HCT116 (cell line): ENCODE data around the gene SLC44A1. TPM values are rescaled to one million over a fixed set of nuclear protein-coding genes. Genes with fewer than 3 reads are reported as not detected.

Source experiments
- ATAC-seq: fragments of 200-7000 bp; cut with Tn5 transposase; 2 replicates; pipeline ENCODE4 v1.9.1; 2020; ENCODE audit warnings: mild to moderate bottlenecking, moderate library complexity
- BruUV-seq: library from RNA; stranded (reverse); fragments of 400-500 nt; replicated peaks from 2 replicates; lab custom pipeline; 2021; lab: Mats Ljungman, UMichigan
- CTCF ChIA-PET: fragments of 300-600 bp; sonication (Branson Sonifier 250); formaldehyde crosslinking; loops from one replicate; lab custom pipeline; 2021; ENCODE audit warnings: antibody characterized with exemption; lab: Charles Lee
- POLR2A ChIA-PET: fragments of 300-600, 350-600 bp; sonication (Branson Sonifier 250); formaldehyde crosslinking; loops from one replicate; lab custom pipeline; 2021; ENCODE audit warnings: antibody characterized with exemption; lab: Charles Lee
- RAD21 ChIA-PET, 2 experiments: fragments of 300-600 bp; sonication (Branson Sonifier 250); formaldehyde crosslinking; loops; one replicate each; lab custom pipeline; 2023; ENCODE audit warnings: low total read pairs in 2 of 2; ENCODE audit not compliant: uncharacterized antibody in 2 of 2, unreplicated experiment in 2 of 2, low non-redundant PET in 1 of 2; lab: Charles Lee
- DNase-seq: peaks from one replicate; pipeline ENCODE4 v3.0.0-alpha.2; 2010; ENCODE audit warnings: low read depth, low spot score
- H2AFZ ChIP-seq: fragments of 200-600 bp; shearing (Covaris generic), sonication (generic); 2 replicates; pipeline ENCODE4 v1.6.1; 2017; ENCODE audit warnings: low read depth, mixed run types, mixed read lengths, antibody characterized with exemption, low read length; ENCODE audit not compliant: poor library complexity, severe bottlenecking
- H3K27ac ChIP-seq: 2 replicates; pipeline ENCODE4 v1.5.1; 2012; ENCODE audit warnings: low read depth, low read length
- H3K27me3 ChIP-seq: fragments of 200-600 bp; sonication (generic); 2 replicates; pipeline ENCODE4 v1.6.1; 2016; ENCODE audit warnings: mixed run types, low read length, mixed read lengths; ENCODE audit not compliant: insufficient read depth
- H3K36me3 ChIP-seq, 2 experiments: fragments of 200-500 bp in 1 of 2; fragments of 200-600 bp in 1 of 2; sonication (Bioruptor generic) in 1 of 2; sonication (generic) in 1 of 2; 2 replicates each; pipeline versions ENCODE4 v1.5.1 to v1.6.1; 2014 to 2016; ENCODE audit warnings: low read length in 2 of 2, inconsistent platforms in 1 of 2, mixed read lengths in 1 of 2, mixed run types in 1 of 2; ENCODE audit not compliant: insufficient read depth in 2 of 2, control insufficient read depth in 1 of 2
- H3K4me1 ChIP-seq, 2 experiments: fragments of 200-600 bp in 1 of 2; sonication (generic) in 1 of 2; 2 replicates each; pipeline versions ENCODE4 v1.5.1 to v1.6.1; 2012 to 2017; ENCODE audit warnings: low read length in 2 of 2, inconsistent platforms in 1 of 2, mild to moderate bottlenecking in 1 of 2, mixed read lengths in 1 of 2, mixed run types in 1 of 2, moderate library complexity in 1 of 2; ENCODE audit not compliant: insufficient read depth in 2 of 2, control insufficient read depth in 1 of 2
- H3K4me2 ChIP-seq: fragments of 200-600 bp; sonication (generic); 2 replicates; pipeline ENCODE4 v1.6.1; 2017; ENCODE audit warnings: mixed run types, low read length, mixed read lengths
- H3K4me3 ChIP-seq, 2 experiments: fragments of 200-600 bp in 1 of 2; sonication (generic) in 1 of 2; replicated peaks in 1 of 2; 2 replicates each; pipeline ENCODE4 v1.5.1; 2011 to 2016; ENCODE audit warnings: low read length in 2 of 2, control low read depth in 1 of 2, low read depth in 1 of 2, mild to moderate bottlenecking in 1 of 2, mixed read lengths in 1 of 2, mixed run types in 1 of 2
- H3K79me2 ChIP-seq: fragments of 200-600 bp; sonication (generic); 2 replicates; pipeline ENCODE4 v1.6.1; 2017; ENCODE audit warnings: mild to moderate bottlenecking, mixed run types, low read length, moderate library complexity, mixed read lengths; ENCODE audit not compliant: insufficient read depth
- H3K9ac ChIP-seq: fragments of 200-600 bp; sonication (generic); 2 replicates; pipeline ENCODE4 v1.6.1; 2016; ENCODE audit warnings: low read length, mixed read lengths
- H3K9me2 ChIP-seq: fragments of 200-600 bp; sonication (generic), shearing (Covaris generic); 2 replicates; pipeline ENCODE4 v1.6.1; 2017; ENCODE audit warnings: mixed run types, mild to moderate bottlenecking, moderate library complexity; ENCODE audit not compliant: insufficient read depth
- H3K9me3 ChIP-seq, 2 experiments: fragments of 200-500 bp in 1 of 2; fragments of 200-600 bp in 1 of 2; sonication (Bioruptor generic) in 1 of 2; sonication (generic) in 1 of 2; 2 replicates each; pipeline ENCODE4 v1.6.1; 2014 to 2017; ENCODE audit warnings: low read length in 2 of 2, mixed read lengths in 2 of 2, inconsistent platforms in 1 of 2, low read depth in 1 of 2, mild to moderate bottlenecking in 1 of 2, mixed run types in 1 of 2, moderate library complexity in 1 of 2; ENCODE audit not compliant: control insufficient read depth in 1 of 2, insufficient read depth in 1 of 2
- H4K20me1 ChIP-seq: fragments of 200-600 bp; sonication (generic), shearing (Covaris generic); 2 replicates; pipeline ENCODE4 v1.6.1; 2017; ENCODE audit warnings: mixed run types, mild to moderate bottlenecking, moderate library complexity; ENCODE audit not compliant: insufficient read depth
- CEBPB ChIP-seq: IDR thresholded peaks from 2 replicates; pipeline ENCODE4 v1.6.1; 2012; ENCODE audit warnings: low read depth
- EGR1 ChIP-seq: IDR thresholded peaks from 2 replicates; pipeline ENCODE4 v1.6.1; 2012; ENCODE audit warnings: low read depth
- ELF1 ChIP-seq: IDR thresholded peaks from 2 replicates; pipeline ENCODE4 v1.6.1; 2012; ENCODE audit warnings: low read depth, borderline replicate concordance
- EZH2 ChIP-seq: fragments of 200-600 bp; sonication (generic); IDR thresholded peaks from 2 replicates; pipeline ENCODE4 v1.6.1; 2017; ENCODE audit warnings: antibody characterized with exemption, mixed run types
- FOSL1 ChIP-seq: IDR thresholded peaks from 2 replicates; pipeline ENCODE4 v1.6.1; 2012; ENCODE audit warnings: low read depth
- JUND ChIP-seq: IDR thresholded peaks from 2 replicates; pipeline ENCODE4 v1.6.1; 2012
- POLR2A ChIP-seq: IDR thresholded peaks from 2 replicates; pipeline ENCODE4 v1.7.0; 2011; ENCODE audit warnings: borderline replicate concordance; ENCODE audit not compliant: insufficient read depth, insufficient read length; ENCODE audit errors: extremely low read depth
- RAD21 ChIP-seq: IDR thresholded peaks from 2 replicates; pipeline ENCODE4 v1.6.1; 2012; ENCODE audit warnings: low read depth, mild to moderate bottlenecking
- SIN3A ChIP-seq: IDR thresholded peaks from 2 replicates; pipeline ENCODE4 v1.6.1; 2012; ENCODE audit warnings: low read depth
- SP1 ChIP-seq: IDR thresholded peaks from 2 replicates; pipeline ENCODE4 v1.6.1; 2012; ENCODE audit warnings: low read depth
- SRF ChIP-seq: IDR thresholded peaks from 2 replicates; pipeline ENCODE4 v1.6.1; 2012; ENCODE audit warnings: low read depth
- TCF7L2 ChIP-seq: IDR thresholded peaks from 2 replicates; pipeline ENCODE4 v1.7.0; 2011; ENCODE audit warnings: borderline replicate concordance, inconsistent platforms; ENCODE audit not compliant: insufficient read depth, insufficient read length; ENCODE audit errors: extremely low read depth
- YY1 ChIP-seq: IDR thresholded peaks from 2 replicates; pipeline ENCODE4 v1.6.1; 2011; ENCODE audit warnings: low read length, low read depth, moderate library complexity, mild to moderate bottlenecking; ENCODE audit not compliant: insufficient replicate concordance; ENCODE audit errors: extremely low read depth
- intact Hi-C: fragments of 100-400 bp; cut with micrococcal nuclease; formaldehyde crosslinking; loops from 2 replicates; pipeline ENCODE4 v1.10.0; 2022
- total RNA-seq: library from RNA; stranded (reverse); gene quantifications from one replicate; pipeline ENCODE4 v1.2.1, GENCODE V29; 2021; ENCODE audit not compliant: unreplicated experiment
- TF ChIP-seq, protein P1 (sequence below): IDR thresholded peaks from 2 replicates; pipeline ENCODE4 v1.6.1; 2012
- TF ChIP-seq, protein P2 (sequence below): IDR thresholded peaks from 2 replicates; pipeline ENCODE4 v1.6.1; 2011; ENCODE audit warnings: mild to moderate bottlenecking, low read length, moderate library complexity; ENCODE audit not compliant: insufficient replicate concordance; ENCODE audit errors: extremely low read depth
- TF ChIP-seq, protein P3 (sequence below), 3 experiments: fragments of 200-600 bp in 1 of 3; sonication (generic) in 1 of 3; IDR thresholded peaks in 2 of 3; conservative IDR thresholded peaks in 1 of 3; 2 replicates each; pipeline ENCODE4 v1.5.1; 2012 to 2017; ENCODE audit warnings: low read depth in 2 of 3, low read length in 2 of 3, antibody characterized with exemption in 1 of 3, borderline replicate concordance in 1 of 3, control low read depth in 1 of 3, mild to moderate bottlenecking in 1 of 3, mixed read lengths in 1 of 3, mixed run types in 1 of 3, moderate library complexity in 1 of 3; ENCODE audit not compliant: insufficient read depth in 1 of 3
- TF ChIP-seq, protein P4 (sequence below): IDR thresholded peaks from 2 replicates; pipeline ENCODE4 v1.6.1; 2012; ENCODE audit warnings: low read depth

The SLC44A1 gene
- total RNA-seq, 1 experiment from 2014 or later: 44.1 TPM

DNA sequence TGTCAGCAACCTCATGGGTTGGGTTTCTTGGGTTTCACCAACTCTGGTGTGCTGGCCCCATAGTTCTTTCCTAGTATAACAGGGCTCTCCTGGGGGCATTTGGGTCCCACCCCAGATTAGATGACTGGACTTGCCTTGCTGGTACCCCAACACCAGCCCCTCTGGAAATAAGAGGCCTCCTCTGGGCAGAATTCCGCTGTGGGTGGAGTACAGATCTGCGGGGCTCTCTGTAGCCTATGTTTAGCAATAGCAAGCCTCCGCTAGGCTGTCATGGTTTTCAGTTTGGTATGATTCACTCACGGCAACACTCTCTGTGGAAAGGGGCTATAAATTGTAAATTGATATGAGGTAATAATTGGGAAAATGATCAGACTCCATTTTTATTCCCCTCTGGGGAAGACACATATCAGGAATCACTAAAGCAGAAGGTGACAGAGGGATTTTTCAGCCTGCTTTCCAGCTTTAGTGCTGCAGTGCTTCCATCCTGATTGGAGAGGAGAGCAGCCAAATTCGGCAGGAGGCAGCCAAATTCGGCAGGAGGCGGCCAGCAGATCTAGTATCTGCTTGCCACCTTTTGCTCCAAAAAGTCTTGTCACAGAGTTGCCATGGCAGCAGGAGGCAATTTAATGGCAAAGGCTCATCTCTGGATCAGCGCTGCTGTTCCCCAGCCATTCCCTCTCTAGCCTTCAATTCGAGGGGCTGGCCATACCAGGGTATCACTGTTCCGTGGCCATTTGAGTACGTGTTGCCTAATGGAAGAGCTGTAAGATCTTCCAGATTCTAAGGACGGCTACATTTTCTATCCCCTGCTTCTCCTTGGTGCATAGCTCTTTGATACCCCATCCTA is 84.6 kb downstream of the SLC44A1 start:
- H3K4me2 ChIP-seq: no peak overlapping the region
- no peaks in the 10 kb centered on the region for H4K20me1 ChIP-seq
- CTCF ChIA-PET: no interaction called here
- POLR2A ChIA-PET: no interaction called here
- intact Hi-C loops: no loop called here
- no peak overlapping the region for H3K9ac ChIP-seq
- no peaks in the 10 kb centered on the region for H3K79me2 ChIP-seq
- no peaks in the 10 kb centered on the region for H3K9me2 ChIP-seq
- H3K4me3 ChIP-seq: no peak overlapping the region
- DNase-seq: no peak
- no peaks in the 10 kb centered on the region for H3K27me3 ChIP-seq
- ATAC-seq: no peak
- peaks cover 0 to 3% of the 10 kb centered on the region in 2 experiments; a peak in 1 of 4 replicates for H3K4me1 ChIP-seq
- H3K9me3 ChIP-seq: no peaks in the 10 kb centered on the region
- RAD21 ChIA-PET: no interaction called here
- no peaks in the 10 kb centered on the region for H3K36me3 ChIP-seq
- BruUV-seq: no TSS peak
- no peak overlapping the region for H3K27ac ChIP-seq
- H2AFZ ChIP-seq: no peak overlapping the region
- TF ChIP-seq SRF: no peak
- TF ChIP-seq EGR1: no peak
- TF ChIP-seq, protein P1, sequence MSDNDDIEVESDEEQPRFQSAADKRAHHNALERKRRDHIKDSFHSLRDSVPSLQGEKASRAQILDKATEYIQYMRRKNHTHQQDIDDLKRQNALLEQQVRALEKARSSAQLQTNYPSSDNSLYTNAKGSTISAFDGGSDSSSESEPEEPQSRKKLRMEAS: no peak
- TF ChIP-seq, protein P2, sequence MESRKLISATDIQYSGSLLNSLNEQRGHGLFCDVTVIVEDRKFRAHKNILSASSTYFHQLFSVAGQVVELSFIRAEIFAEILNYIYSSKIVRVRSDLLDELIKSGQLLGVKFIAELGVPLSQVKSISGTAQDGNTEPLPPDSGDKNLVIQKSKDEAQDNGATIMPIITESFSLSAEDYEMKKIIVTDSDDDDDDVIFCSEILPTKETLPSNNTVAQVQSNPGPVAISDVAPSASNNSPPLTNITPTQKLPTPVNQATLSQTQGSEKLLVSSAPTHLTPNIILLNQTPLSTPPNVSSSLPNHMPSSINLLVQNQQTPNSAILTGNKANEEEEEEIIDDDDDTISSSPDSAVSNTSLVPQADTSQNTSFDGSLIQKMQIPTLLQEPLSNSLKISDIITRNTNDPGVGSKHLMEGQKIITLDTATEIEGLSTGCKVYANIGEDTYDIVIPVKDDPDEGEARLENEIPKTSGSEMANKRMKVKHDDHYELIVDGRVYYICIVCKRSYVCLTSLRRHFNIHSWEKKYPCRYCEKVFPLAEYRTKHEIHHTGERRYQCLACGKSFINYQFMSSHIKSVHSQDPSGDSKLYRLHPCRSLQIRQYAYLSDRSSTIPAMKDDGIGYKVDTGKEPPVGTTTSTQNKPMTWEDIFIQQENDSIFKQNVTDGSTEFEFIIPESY: no peak
- no peak for TF ChIP-seq SIN3A
- no peak for TF ChIP-seq POLR2A
- no peak for TF ChIP-seq EZH2
- no peak for TF ChIP-seq RAD21
- no peak for TF ChIP-seq SP1
- TF ChIP-seq, protein P3, sequence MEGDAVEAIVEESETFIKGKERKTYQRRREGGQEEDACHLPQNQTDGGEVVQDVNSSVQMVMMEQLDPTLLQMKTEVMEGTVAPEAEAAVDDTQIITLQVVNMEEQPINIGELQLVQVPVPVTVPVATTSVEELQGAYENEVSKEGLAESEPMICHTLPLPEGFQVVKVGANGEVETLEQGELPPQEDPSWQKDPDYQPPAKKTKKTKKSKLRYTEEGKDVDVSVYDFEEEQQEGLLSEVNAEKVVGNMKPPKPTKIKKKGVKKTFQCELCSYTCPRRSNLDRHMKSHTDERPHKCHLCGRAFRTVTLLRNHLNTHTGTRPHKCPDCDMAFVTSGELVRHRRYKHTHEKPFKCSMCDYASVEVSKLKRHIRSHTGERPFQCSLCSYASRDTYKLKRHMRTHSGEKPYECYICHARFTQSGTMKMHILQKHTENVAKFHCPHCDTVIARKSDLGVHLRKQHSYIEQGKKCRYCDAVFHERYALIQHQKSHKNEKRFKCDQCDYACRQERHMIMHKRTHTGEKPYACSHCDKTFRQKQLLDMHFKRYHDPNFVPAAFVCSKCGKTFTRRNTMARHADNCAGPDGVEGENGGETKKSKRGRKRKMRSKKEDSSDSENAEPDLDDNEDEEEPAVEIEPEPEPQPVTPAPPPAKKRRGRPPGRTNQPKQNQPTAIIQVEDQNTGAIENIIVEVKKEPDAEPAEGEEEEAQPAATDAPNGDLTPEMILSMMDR (IDR thresholded peaks at IDR 0.05 in 2 of 3, conservative IDR thresholded peaks at IDR 0.05 in 1 of 3; ENCODE audit: borderline replicate concordance in 1 of 3, insufficient read depth in 1 of 3, low read depth in 2 of 3, low read length in 2 of 3): no peak
- TF ChIP-seq YY1: no peak
- no peak for TF ChIP-seq ELF1
- TF ChIP-seq, protein P4, sequence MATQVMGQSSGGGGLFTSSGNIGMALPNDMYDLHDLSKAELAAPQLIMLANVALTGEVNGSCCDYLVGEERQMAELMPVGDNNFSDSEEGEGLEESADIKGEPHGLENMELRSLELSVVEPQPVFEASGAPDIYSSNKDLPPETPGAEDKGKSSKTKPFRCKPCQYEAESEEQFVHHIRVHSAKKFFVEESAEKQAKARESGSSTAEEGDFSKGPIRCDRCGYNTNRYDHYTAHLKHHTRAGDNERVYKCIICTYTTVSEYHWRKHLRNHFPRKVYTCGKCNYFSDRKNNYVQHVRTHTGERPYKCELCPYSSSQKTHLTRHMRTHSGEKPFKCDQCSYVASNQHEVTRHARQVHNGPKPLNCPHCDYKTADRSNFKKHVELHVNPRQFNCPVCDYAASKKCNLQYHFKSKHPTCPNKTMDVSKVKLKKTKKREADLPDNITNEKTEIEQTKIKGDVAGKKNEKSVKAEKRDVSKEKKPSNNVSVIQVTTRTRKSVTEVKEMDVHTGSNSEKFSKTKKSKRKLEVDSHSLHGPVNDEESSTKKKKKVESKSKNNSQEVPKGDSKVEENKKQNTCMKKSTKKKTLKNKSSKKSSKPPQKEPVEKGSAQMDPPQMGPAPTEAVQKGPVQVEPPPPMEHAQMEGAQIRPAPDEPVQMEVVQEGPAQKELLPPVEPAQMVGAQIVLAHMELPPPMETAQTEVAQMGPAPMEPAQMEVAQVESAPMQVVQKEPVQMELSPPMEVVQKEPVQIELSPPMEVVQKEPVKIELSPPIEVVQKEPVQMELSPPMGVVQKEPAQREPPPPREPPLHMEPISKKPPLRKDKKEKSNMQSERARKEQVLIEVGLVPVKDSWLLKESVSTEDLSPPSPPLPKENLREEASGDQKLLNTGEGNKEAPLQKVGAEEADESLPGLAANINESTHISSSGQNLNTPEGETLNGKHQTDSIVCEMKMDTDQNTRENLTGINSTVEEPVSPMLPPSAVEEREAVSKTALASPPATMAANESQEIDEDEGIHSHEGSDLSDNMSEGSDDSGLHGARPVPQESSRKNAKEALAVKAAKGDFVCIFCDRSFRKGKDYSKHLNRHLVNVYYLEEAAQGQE: no peak
- no peak for TF ChIP-seq FOSL1
- TF ChIP-seq CEBPB: no peak
- no peak for TF ChIP-seq TCF7L2
- TF ChIP-seq JUND: no peak
